ENCODE results near the gene DGKB.

DGKB gene

DNA sequence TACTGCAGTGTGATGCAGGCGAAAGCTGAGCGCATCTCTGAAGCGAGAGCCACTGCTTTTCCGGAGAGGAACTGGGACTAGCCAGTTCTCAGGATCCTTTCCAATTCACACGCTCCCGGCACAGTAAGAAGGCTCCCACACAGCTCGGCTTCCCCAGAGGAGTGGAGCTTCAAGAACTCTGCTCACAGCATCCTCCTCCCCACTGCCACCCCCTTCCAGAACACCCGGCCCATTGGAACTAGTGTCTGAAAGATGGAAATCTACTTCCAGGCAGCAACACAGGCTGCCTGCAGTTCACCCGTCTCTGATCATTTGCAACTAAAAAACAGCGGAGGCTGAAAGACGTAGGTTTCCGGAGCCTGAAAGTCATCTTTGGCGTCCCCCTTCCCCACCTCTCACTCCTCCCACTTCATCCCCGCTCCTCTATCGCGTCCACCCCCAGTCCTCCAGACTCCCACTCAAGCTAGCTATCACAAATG lies at the start of gene DGKB:
Gene DGKB, minus strand, starts transcription at position 163 of the 479 bp plus-strand sequence.
- no peak for DNase-seq (ENCODE audit: low spot score)

DNA sequence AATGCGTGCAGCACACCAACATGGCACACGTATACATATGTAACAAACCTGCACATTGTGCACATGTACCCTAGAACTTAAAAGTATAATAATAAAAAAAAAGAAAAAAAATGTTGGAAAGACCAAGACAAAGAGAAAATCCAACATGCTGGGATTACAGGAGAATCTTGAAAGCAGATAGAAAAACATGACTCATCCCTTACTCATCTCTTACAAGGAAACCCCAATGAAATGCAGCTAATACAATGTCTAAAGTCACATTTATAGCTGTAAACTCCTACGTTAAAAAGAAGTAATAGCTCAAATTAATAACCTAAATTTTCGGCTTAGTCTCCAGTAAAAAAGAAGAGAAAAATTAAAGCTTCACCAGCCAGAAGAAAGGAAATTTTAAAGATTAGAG lies 47.5 kb upstream of the DGKB start:
- DNase-seq (ENCODE audit: low spot score): no peak

DNA sequence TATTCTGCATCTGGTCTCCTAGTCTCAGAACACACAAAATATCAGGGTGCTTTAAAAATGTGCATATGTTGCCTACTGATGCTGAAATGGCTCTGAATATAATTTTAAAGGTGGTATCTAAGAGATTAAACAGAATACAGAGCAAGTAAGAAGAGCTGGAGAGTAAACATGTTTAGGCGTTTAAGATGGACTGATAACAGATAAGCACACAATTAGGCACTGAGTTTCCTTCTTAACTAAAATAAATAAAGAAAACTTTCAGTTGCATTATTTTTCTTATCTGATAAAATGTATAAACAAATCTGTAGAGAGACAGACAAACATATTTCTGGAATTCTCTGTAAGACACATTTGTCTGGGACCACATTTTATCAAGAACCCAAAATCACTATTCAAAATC lies 35.6 kb upstream of the DGKB start:
- DNase-seq (ENCODE audit: low spot score): no peak

DNA sequence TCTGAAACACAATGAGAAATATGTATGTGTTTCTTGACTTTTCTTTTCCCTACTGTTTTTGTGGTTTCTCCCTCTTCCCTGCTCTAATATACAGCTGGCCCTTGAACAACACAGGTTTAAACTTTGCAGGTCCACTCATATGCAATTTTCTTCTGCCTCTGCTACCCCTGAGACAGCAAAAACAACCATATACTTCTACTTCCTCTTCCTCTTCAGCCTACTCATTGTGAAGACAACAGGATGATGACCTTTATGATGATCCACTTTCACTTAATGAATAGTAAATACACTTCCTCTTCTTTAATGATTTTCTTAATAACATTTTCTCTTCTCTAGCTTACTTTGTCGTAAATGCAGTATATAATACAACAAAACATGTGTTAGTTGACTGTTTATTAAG lies 35.0 kb upstream of the DGKB start:
- DNase-seq (ENCODE audit: low spot score): no peak

DNA sequence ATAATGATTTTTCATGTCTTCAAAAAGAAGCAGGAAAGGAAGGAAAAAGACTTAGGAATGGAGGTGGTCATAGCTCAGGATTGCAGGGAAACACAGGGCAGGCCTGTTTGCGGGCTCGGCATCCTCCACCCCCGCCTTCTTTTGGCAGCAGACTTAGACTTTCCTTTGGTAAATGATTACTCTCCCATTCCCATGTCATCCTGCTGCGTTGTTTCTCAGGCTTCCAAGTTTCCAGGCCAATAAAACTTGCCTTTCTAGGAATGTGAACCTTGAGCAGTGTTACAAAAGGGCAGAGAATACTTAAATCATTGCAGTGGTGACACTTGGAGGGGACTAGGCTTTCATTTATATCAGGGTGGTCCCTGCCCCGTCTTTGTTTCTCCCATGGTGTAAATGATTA lies 34.0 kb upstream of the DGKB start:
- no peak for DNase-seq (ENCODE audit: low spot score)

- DNase-seq (ENCODE audit: low spot score): no peak
Observed at GRCh38 chr7:14934839-14935238, 32.3 kb upstream of the DGKB start.

- DNase-seq (ENCODE audit: low spot score): no peak
Observed at GRCh38 chr7:14931511-14932215, 29.1 kb upstream of the DGKB start.

GRCh38 chr7:14924398-14924797 lies 21.8 kb upstream of the DGKB start:
- no peak for DNase-seq (ENCODE audit: low spot score)

DNA sequence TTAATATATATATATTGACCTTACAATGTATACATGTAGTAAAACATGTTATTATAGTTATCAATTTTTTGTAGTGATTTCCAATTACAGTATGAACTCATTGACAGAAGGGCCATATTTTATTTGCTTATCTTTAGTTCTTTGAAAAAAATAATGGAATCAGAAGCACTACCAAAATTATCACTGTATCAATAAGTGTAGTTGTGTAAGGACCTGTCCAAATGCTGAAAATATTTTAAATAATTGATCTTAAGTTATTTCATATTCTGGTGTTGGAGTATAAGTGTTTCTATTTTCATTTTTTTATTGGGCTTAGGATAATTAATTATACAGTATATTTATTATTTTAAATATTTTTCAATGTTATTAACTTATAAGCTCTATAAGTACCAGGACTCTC lies 8.5 kb upstream of the DGKB start:
- DNase-seq (ENCODE audit: low spot score): no peak

DNA sequence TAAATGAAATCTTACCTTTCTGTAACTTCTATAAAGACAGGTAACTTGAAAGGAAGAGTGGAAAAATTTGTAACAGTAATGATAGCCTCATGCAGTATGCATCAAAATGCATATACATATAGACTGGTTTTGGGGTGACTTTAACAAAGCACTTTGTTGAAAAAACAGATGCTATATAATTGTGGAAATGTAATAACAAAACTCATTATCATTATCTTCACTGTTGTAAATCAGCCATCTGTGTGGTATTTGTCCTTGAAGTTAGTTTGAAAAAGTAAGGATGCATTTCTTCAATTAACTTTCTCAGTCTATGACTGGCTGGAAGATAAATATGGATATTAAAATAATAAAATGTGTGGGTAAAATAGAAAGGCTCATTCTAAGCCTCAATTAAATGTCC lies 6.1 kb upstream of the DGKB start:
- no peak for DNase-seq (ENCODE audit: low spot score)

GRCh38 chr7:14905764-14906163 lies 3.2 kb upstream of the DGKB start:
- no peak for DNase-seq (ENCODE audit: low spot score)

- no peak for DNase-seq (ENCODE audit: low spot score)
Observed at GRCh38 chr7:14900051-14900450, 2.5 kb downstream of the DGKB start.

- DNase-seq (ENCODE audit: low spot score): no peak
Observed at GRCh38 chr7:14899030-14899429, 3.5 kb downstream of the DGKB start.

GRCh38 chr7:14896461-14896860 lies 6.1 kb downstream of the DGKB start:
- no peak for DNase-seq (ENCODE audit: low spot score)

- no peak for DNase-seq (ENCODE audit: low spot score)
Observed at GRCh38 chr7:14894826-14895225, 7.7 kb downstream of the DGKB start.

GRCh38 chr7:14892961-14893360 lies 9.6 kb downstream of the DGKB start:
- DNase-seq (ENCODE audit: low spot score): no peak

DNA sequence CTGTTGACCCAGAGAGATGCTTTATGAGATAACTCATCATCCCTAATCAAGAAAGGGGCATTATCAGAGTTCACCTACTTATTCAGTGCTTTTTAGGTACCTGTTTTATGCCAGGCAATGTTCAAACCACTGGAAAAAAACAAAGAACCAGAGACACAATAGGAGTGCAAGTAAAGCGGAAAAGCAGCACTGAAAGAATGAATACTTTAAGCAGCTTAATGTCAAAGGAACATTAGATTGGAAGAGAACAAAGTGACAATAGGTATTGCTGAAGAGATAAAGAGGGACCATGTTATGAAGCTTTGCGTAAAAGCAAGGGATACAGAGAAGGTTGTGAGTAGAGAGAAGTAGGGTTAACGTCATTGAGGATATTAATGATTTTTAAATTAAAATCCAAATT lies 11.3 kb downstream of the DGKB start:
- no peak for DNase-seq (ENCODE audit: low spot score)

DNA sequence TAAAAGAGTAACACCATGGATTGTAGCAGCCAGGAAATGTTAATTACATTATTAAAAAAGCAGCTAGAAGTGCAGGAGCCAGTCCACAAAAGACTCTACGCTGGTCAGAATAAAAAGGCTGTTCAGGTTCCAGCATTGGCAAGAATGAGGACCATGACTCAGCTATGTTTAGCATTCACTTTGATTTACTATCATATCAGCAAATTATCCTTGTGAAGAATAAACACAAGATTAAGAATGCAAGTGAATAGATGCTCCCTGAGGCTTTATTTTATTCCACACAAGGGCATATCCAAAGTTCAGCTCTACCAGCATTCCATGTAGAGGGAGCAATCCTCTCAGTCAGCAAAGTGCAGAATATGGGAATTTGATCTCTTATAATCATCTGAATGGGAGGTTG lies 13.6 kb downstream of the DGKB start:
- no peak for DNase-seq (ENCODE audit: low spot score)

- DNase-seq (ENCODE audit: low spot score): no peak
Observed at GRCh38 chr7:14886533-14886932, 16.0 kb downstream of the DGKB start.

GRCh38 chr7:14875941-14876587 lies 26.5 kb downstream of the DGKB start:
- DNase-seq (ENCODE audit: low spot score): no peak

GRCh38 chr7:14871880-14872279 lies 30.7 kb downstream of the DGKB start:
- no peak for DNase-seq (ENCODE audit: low spot score)

GRCh38 chr7:14870394-14870793 lies 32.2 kb downstream of the DGKB start:
- DNase-seq (ENCODE audit: low spot score): no peak

- DNase-seq (ENCODE audit: low spot score): no peak
Observed at GRCh38 chr7:14868937-14869336, 33.6 kb downstream of the DGKB start.

DNA sequence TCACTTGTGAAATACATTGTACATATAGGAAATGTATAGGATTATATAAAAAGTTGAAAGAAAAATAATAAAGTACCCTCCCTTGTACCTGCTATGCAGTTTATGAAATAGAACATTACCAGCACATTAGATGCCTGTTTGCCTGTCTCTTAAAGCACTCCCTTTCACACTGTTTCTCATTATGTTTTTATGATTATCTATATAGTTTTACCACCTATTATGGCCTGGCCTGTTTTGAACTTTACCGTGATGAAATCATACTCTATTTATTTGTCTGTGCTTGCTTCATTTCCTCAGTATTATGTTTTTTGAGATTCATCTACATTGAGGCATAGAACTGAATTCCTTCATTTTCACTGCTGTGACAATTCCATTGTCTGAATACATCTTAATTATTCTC lies 41.1 kb downstream of the DGKB start:
- DNase-seq (ENCODE audit: low spot score): no peak

Data from kidney capillary endothelial cell (primary cell).